KMS-11 (cell line): ENCODE measurements around the gene PTGS2.
A peak's percentile ranks its signal among the peaks of the same experiment; 100 is the strongest.

ENCODE experiments used
- H2AFZ ChIP-seq: fragments of 200-600 bp; sonication (generic); 2 replicates; pipeline ENCODE4 v1.6.1; 2016; ENCODE audit warnings: antibody characterized with exemption, mixed run types, low read depth
- H3K27ac ChIP-seq: fragments of 200-600 bp; sonication (generic); 2 replicates; pipeline ENCODE4 v1.6.1; 2016; ENCODE audit warnings: mild to moderate bottlenecking, mixed run types
- H3K27me3 ChIP-seq: fragments of 200-600 bp; sonication (generic); 2 replicates; pipeline ENCODE4 v1.6.1; 2017; ENCODE audit warnings: mild to moderate bottlenecking, low read depth, mixed run types, moderate library complexity; ENCODE audit not compliant: insufficient read depth
- H3K36me3 ChIP-seq: fragments of 200-600 bp; sonication (generic); 2 replicates; pipeline ENCODE4 v1.6.1; 2017; ENCODE audit warnings: mild to moderate bottlenecking, mixed run types; ENCODE audit not compliant: insufficient read depth
- H3K4me1 ChIP-seq: fragments of 200-600 bp; sonication (generic); 2 replicates; pipeline ENCODE4 v1.6.1; 2016; ENCODE audit warnings: mild to moderate bottlenecking, low read depth, mixed run types; ENCODE audit not compliant: poor library complexity, severe bottlenecking
- H3K4me2 ChIP-seq: fragments of 200-600 bp; sonication (generic); 2 replicates; pipeline ENCODE4 v1.7.0; 2016; ENCODE audit warnings: mild to moderate bottlenecking, mixed run types
- H3K4me3 ChIP-seq: fragments of 200-600 bp; sonication (generic); IDR thresholded peaks from 2 replicates; pipeline ENCODE4 v1.6.1; 2017; ENCODE audit warnings: low read depth, low read length, mixed read lengths; ENCODE audit not compliant: insufficient read depth
- H3K79me2 ChIP-seq: fragments of 200-600 bp; sonication (generic); 2 replicates; pipeline ENCODE4 v1.6.1; 2016; ENCODE audit warnings: low read depth, mixed run types; ENCODE audit not compliant: insufficient read depth
- H3K9ac ChIP-seq: fragments of 200-600 bp; sonication (generic); 2 replicates; pipeline ENCODE4 v1.6.1; 2016; ENCODE audit warnings: mild to moderate bottlenecking, mixed run types
- H4K20me1 ChIP-seq: fragments of 200-600 bp; sonication (generic); 2 replicates; pipeline ENCODE4 v1.6.1; 2016; ENCODE audit warnings: mild to moderate bottlenecking, mixed run types; ENCODE audit not compliant: insufficient read depth
- CTCF ChIP-seq: fragments of 200-600 bp; sonication (generic); conservative IDR thresholded peaks from 2 replicates; pipeline ENCODE4 v1.6.1; 2017; ENCODE audit warnings: low read depth, mild to moderate bottlenecking, antibody characterized with exemption, low read length, moderate library complexity, mixed read lengths

Gene PTGS2

GRCh38 chr1:186699519-186699918 is 19.3 kb upstream of the PTGS2 start:
- no peaks in the 10 kb centered on the region for H3K27me3 ChIP-seq
- TF ChIP-seq CTCF, result no peak
- no peak overlapping the region for H3K4me2 ChIP-seq
- no peaks in the 10 kb centered on the region for H4K20me1 ChIP-seq
- no peak overlapping the region for H3K9ac ChIP-seq
- H3K36me3 ChIP-seq, result no peaks in the 10 kb centered on the region
- no peaks in the 10 kb centered on the region for H3K79me2 ChIP-seq
- no peak overlapping the region for H3K27ac ChIP-seq
- H3K4me3 ChIP-seq, result no peak overlapping the region
- H2AFZ ChIP-seq, result no peak overlapping the region
- no peaks in the 10 kb centered on the region for H3K4me1 ChIP-seq

GRCh38 chr1:186689907-186690306 is 9.7 kb upstream of the PTGS2 start:
- Histone ChIP-seq H4K20me1 (no peaks in the 10 kb centered on the region), H2AFZ (no peak overlapping the region), H3K79me2 (no peaks in the 10 kb centered on the region), H3K4me3 (no peak overlapping the region), H3K4me1 (no peaks in the 10 kb centered on the region), H3K27me3 (no peaks in the 10 kb centered on the region), H3K9ac (no peak overlapping the region), H3K36me3 (no peaks in the 10 kb centered on the region), H3K27ac (no peak overlapping the region), H3K4me2 (no peak overlapping the region)
- no peak for TF ChIP-seq CTCF

- Histone ChIP-seq H2AFZ (no peak overlapping the region), H4K20me1 (no peaks in the 10 kb centered on the region), H3K27me3 (no peaks in the 10 kb centered on the region), H3K36me3 (no peaks in the 10 kb centered on the region), H3K79me2 (no peaks in the 10 kb centered on the region), H3K4me2 (no peak overlapping the region), H3K4me1 (no peaks in the 10 kb centered on the region), H3K4me3 (no peak overlapping the region), H3K27ac (no peak overlapping the region), H3K9ac (no peak overlapping the region)
- TF ChIP-seq CTCF, result no peak
Observed at GRCh38 chr1:186689376-186689775, 9.2 kb upstream of the PTGS2 start.

GRCh38 chr1:186683652-186684410 is 3.6 kb upstream of the PTGS2 start:
- no peak overlapping the region for H3K4me3 ChIP-seq
- H3K4me1 ChIP-seq, result peaks cover 12% of the 10 kb centered on the region
- no peaks in the 10 kb centered on the region for H3K79me2 ChIP-seq
- H2AFZ ChIP-seq, result peak overlapping the region; percentile 14; the same call in 1 of the 2 replicates
- no peaks in the 10 kb centered on the region for H3K27me3 ChIP-seq
- H3K27ac ChIP-seq, result no peak overlapping the region
- no peaks in the 10 kb centered on the region for H3K36me3 ChIP-seq
- H4K20me1 ChIP-seq, result no peaks in the 10 kb centered on the region
- TF ChIP-seq CTCF, result no peak
- no peak overlapping the region for H3K9ac ChIP-seq
- H3K4me2 ChIP-seq, result peak overlapping the region; percentile 18; the same call in 1 of the 2 replicates
